ENCODE data around the gene EHBP1L1. TPM values are rescaled to one million over a fixed set of nuclear protein-coding genes. Genes with fewer than 3 reads are reported as not detected.

Gene EHBP1L1
- total RNA-seq, 2 donors from 2014 or later, result 6.2 to 9.8 TPM

DNA sequence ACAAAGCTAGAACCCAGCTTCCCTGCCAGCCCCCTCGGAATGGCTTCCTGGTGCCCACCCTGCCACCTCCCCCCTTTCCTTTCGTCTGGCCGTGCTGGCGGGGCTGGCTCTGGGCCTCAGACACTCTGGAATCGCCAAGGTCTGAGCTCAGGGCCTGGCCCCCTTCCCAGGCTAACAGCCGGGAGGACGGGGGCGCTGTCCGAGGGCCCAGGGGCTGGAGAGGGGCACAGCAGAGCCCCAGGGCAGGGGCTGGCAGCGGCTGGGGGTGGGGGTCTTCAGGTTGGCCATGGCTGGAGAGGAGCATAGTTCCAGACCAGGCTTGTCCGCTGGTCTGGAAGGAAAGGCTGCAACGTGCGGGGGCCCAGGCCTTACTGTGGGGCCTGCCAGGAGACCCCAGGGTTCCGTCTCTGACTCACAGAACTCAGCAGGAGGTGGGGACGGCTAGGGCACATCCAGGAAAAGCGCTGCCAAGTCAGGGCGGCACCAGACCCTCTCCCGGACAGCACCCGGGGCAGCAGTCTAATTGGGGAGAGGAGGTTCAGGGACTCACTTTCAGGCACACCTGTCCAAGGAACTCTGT, 16.8 kb upstream of the EHBP1L1 start:
- H3K4me1 Mint-ChIP-seq, result peaks cover 16% of the 10 kb centered on the region
- no peak overlapping the region for H3K27ac Mint-ChIP-seq

DNA sequence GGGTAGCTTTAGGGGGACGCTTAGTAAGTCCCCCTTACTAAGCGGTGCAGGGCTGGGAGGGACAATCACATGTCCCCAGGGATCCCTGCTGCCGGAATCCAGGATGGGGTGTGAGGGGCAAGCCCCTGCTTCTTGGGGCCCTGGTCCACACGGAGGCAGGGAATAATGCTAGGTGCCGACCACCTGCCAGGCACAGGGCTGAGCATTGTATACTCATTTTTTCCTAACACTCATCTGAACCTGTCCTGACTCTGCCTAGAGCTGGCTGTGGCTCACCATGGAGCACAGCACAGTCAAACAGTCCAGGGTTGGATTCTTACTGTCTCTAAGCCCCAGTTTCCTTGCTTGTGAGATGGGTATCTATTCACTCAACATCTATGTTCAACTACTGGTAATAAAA, 16.3 kb upstream of the EHBP1L1 start:
- TF ChIP-seq, protein P1, sequence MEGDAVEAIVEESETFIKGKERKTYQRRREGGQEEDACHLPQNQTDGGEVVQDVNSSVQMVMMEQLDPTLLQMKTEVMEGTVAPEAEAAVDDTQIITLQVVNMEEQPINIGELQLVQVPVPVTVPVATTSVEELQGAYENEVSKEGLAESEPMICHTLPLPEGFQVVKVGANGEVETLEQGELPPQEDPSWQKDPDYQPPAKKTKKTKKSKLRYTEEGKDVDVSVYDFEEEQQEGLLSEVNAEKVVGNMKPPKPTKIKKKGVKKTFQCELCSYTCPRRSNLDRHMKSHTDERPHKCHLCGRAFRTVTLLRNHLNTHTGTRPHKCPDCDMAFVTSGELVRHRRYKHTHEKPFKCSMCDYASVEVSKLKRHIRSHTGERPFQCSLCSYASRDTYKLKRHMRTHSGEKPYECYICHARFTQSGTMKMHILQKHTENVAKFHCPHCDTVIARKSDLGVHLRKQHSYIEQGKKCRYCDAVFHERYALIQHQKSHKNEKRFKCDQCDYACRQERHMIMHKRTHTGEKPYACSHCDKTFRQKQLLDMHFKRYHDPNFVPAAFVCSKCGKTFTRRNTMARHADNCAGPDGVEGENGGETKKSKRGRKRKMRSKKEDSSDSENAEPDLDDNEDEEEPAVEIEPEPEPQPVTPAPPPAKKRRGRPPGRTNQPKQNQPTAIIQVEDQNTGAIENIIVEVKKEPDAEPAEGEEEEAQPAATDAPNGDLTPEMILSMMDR (conservative IDR thresholded peaks at IDR 0.05), result no peak
- Histone ChIP-seq H3K9me3 (ENCODE audit: control insufficient read depth, low read length) (no peaks in the 10 kb centered on the region), H3K9ac (ENCODE audit: extremely low read depth, low read length, poor library complexity, severe bottlenecking) (no peak overlapping the region), H3K4me3 (ENCODE audit: low read length) (no peak overlapping the region), H3K4me1 (ENCODE audit: control insufficient read depth, insufficient read depth, low read length) (peaks cover 14% of the 10 kb centered on the region), H3K27ac (ENCODE audit: low read depth, low read length) (no peak overlapping the region), H3K36me3 (ENCODE audit: control insufficient read depth, insufficient read depth, low read length) (no peaks in the 10 kb centered on the region), H3K27me3 (ENCODE audit: control insufficient read depth, insufficient read depth, low read length, poor library complexity, severe bottlenecking) (peaks cover 9% of the 10 kb centered on the region)
- Mint-ChIP-seq H3K9me3 (no peaks in the 10 kb centered on the region), H3K36me3 (ENCODE audit: low read depth) (no peaks in the 10 kb centered on the region), H3K4me3 (peak overlapping the region; percentile 59), H3K27ac (no peak overlapping the region), H3K4me1 (peaks cover 16% of the 10 kb centered on the region), H3K27me3 (ENCODE audit: insufficient read depth) (peaks cover 51% of the 10 kb centered on the region)
- DNase-seq, result no peak
- 79 to 84% methylated on average over 4 to 5 of the region's 5 CpGs for WGBS, 2 experiments (ENCODE audit: insufficient coverage in 1 of 2, insufficient read length in 1 of 2)

More for the DNA sequence above, 16.8 kb upstream of the EHBP1L1 start:
- DNase-seq, result peak; percentile 70
- 73% methylated on average over 13 to 19 of the region's 19 CpGs for WGBS, 2 experiments (ENCODE audit: insufficient coverage in 1 of 2, insufficient read length in 1 of 2)
- H3K9me3 Mint-ChIP-seq, result no peaks in the 10 kb centered on the region
- H3K4me3 ChIP-seq (ENCODE audit: low read length), result no peak overlapping the region
- peaks cover 14% of the 10 kb centered on the region for H3K4me1 ChIP-seq (ENCODE audit: control insufficient read depth, insufficient read depth, low read length)
- H3K27me3 ChIP-seq (ENCODE audit: control insufficient read depth, insufficient read depth, low read length, poor library complexity, severe bottlenecking), result peaks cover 14% of the 10 kb centered on the region
- H3K9me3 ChIP-seq (ENCODE audit: control insufficient read depth, low read length), result no peaks in the 10 kb centered on the region
- H3K27me3 Mint-ChIP-seq (ENCODE audit: insufficient read depth), result peaks cover 55% of the 10 kb centered on the region
- peak overlapping the region; percentile 66 for H3K27ac ChIP-seq (ENCODE audit: low read depth, low read length)
- no peaks in the 10 kb centered on the region for H3K36me3 Mint-ChIP-seq (ENCODE audit: low read depth)
- TF ChIP-seq, protein P1 (conservative IDR thresholded peaks at IDR 0.05), result no peak
- no peaks in the 10 kb centered on the region for H3K36me3 ChIP-seq (ENCODE audit: control insufficient read depth, insufficient read depth, low read length)
- peak overlapping the region; percentile 15 for H3K9ac ChIP-seq (ENCODE audit: extremely low read depth, low read length, poor library complexity, severe bottlenecking)
- peak overlapping the region; percentile 59 for H3K4me3 Mint-ChIP-seq

DNA sequence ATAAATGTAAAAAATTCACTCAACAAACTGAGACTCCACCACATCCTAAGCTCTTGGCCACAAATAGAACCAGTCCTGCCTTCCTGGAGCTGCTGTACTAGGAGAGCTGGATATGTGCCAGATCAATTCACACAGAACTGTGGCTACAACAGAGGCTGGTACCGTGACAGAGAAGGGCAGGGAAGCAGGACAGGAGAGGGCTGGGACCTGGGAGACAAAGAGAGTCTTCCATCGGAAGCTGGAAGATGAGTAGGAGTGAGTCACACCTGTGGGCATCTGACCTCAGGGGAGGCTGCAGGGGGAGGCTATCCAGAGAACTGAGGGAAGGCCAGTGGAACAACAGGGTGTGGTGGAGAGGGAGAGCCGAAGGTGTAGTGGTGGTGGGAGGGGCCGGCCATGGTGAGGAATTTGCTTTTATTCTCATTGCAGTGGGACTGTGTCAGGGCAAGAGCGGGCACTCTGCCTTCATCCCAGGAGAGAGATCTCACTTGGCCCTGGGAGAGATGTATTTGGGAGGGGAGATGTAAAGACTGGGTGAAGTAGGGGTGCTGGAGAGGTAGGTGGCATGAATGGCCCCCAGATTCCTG, 15.8 kb upstream of the EHBP1L1 start:
- Histone ChIP-seq H3K27me3 (ENCODE audit: control insufficient read depth, insufficient read depth, low read length, poor library complexity, severe bottlenecking) (peaks cover 5% of the 10 kb centered on the region), H3K4me3 (ENCODE audit: low read length) (no peak overlapping the region), H3K36me3 (ENCODE audit: control insufficient read depth, insufficient read depth, low read length) (no peaks in the 10 kb centered on the region), H3K9me3 (ENCODE audit: control insufficient read depth, low read length) (no peaks in the 10 kb centered on the region), H3K9ac (ENCODE audit: extremely low read depth, low read length, poor library complexity, severe bottlenecking) (no peak overlapping the region), H3K27ac (ENCODE audit: low read depth, low read length) (no peak overlapping the region), H3K4me1 (ENCODE audit: control insufficient read depth, insufficient read depth, low read length) (peaks cover 14% of the 10 kb centered on the region)
- H3K9me3 Mint-ChIP-seq, result no peaks in the 10 kb centered on the region
- TF ChIP-seq, protein P1 (conservative IDR thresholded peaks at IDR 0.05), result no peak
- peak; percentile 74 for DNase-seq
- whole genome bisulfite sequencing, 2 experiments (ENCODE audit: insufficient coverage in 1 of 2, insufficient read length in 1 of 2), result 63 to 73% methylated on average over 2 to 5 of the region's 5 CpGs
- H3K36me3 Mint-ChIP-seq (ENCODE audit: low read depth), result no peaks in the 10 kb centered on the region
- H3K4me1 Mint-ChIP-seq, result peaks cover 16% of the 10 kb centered on the region
- H3K27ac Mint-ChIP-seq, result peak overlapping the region; percentile 69
- H3K4me3 Mint-ChIP-seq, result no peak overlapping the region
- peaks cover 45% of the 10 kb centered on the region for H3K27me3 Mint-ChIP-seq (ENCODE audit: insufficient read depth)
